ENCODE data around the gene WDR36.

Gene WDR36

GRCh38 chr5:111099058-111099778, 7.1 kb downstream of the WDR36 start:
- no peak for DNase-seq (ENCODE audit: low read depth, low spot score)
- TF ChIP-seq, protein P1, sequence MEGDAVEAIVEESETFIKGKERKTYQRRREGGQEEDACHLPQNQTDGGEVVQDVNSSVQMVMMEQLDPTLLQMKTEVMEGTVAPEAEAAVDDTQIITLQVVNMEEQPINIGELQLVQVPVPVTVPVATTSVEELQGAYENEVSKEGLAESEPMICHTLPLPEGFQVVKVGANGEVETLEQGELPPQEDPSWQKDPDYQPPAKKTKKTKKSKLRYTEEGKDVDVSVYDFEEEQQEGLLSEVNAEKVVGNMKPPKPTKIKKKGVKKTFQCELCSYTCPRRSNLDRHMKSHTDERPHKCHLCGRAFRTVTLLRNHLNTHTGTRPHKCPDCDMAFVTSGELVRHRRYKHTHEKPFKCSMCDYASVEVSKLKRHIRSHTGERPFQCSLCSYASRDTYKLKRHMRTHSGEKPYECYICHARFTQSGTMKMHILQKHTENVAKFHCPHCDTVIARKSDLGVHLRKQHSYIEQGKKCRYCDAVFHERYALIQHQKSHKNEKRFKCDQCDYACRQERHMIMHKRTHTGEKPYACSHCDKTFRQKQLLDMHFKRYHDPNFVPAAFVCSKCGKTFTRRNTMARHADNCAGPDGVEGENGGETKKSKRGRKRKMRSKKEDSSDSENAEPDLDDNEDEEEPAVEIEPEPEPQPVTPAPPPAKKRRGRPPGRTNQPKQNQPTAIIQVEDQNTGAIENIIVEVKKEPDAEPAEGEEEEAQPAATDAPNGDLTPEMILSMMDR (IDR thresholded peaks at IDR 0.05; ENCODE audit: low read depth, low read length) = no peak
- in situ Hi-C loops (cut with HindIII; ENCODE audit: low sequenced_read_pairs) = no loop called here
- no peak overlapping the region for H3K4me3 ChIP-seq (ENCODE audit: low read depth, low read length)

- in situ Hi-C loops (cut with HindIII; ENCODE audit: low sequenced_read_pairs) = no loop called here
Measured at GRCh38 chr5:111106320-111106948, 14.3 kb downstream of the WDR36 start.

DNA sequence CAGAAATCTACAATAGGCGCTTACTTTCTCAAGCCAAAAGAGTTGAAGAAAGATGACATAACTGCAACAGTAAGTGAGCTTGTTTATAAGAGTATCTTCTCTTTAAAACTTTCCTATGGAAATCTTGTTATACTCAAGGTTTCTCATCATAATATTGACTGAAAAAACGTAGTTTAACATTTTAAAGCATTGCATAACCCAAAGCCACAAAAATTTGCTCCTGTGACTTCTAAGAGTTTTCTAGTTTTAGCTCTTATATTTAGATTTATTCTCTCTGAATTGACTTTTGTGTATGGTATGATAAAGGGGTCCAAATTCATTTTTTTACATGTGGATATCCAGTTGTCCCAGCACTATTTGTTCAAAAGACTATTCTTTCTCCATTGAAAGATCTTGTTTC, 15.2 kb downstream of the WDR36 start:
- in situ Hi-C loops (cut with HindIII; ENCODE audit: low sequenced_read_pairs) = no loop called here
- no peak for DNase-seq (ENCODE audit: low read depth, low spot score)
- TF ChIP-seq, protein P1 (IDR thresholded peaks at IDR 0.05; ENCODE audit: low read depth, low read length) = no peak
- H3K4me3 ChIP-seq (ENCODE audit: low read depth, low read length) = no peak overlapping the region

More at GRCh38 chr5:111106320-111106948, 14.3 kb downstream of the WDR36 start:
- no peak overlapping the region for H3K4me3 ChIP-seq (ENCODE audit: low read depth, low read length)
- TF ChIP-seq, protein P1 (IDR thresholded peaks at IDR 0.05; ENCODE audit: low read depth, low read length) = no peak
- DNase-seq (ENCODE audit: low read depth, low spot score) = no peak

- DNase-seq (ENCODE audit: low read depth, low spot score) = no peak
- no peak overlapping the region for H3K4me3 ChIP-seq (ENCODE audit: low read depth, low read length)
- TF ChIP-seq, protein P1 (IDR thresholded peaks at IDR 0.05; ENCODE audit: low read depth, low read length) = no peak
- in situ Hi-C loops (cut with HindIII; ENCODE audit: low sequenced_read_pairs) = no loop called here
Measured at GRCh38 chr5:111111956-111112355, 19.8 kb downstream of the WDR36 start.

- in situ Hi-C loops (cut with HindIII; ENCODE audit: low sequenced_read_pairs) = no loop called here
- TF ChIP-seq, protein P1 (IDR thresholded peaks at IDR 0.05; ENCODE audit: low read depth, low read length) = no peak
- DNase-seq (ENCODE audit: low read depth, low spot score) = no peak
- no peak overlapping the region for H3K4me3 ChIP-seq (ENCODE audit: low read depth, low read length)
Measured at GRCh38 chr5:111113678-111114077, 21.5 kb downstream of the WDR36 start.

DNA sequence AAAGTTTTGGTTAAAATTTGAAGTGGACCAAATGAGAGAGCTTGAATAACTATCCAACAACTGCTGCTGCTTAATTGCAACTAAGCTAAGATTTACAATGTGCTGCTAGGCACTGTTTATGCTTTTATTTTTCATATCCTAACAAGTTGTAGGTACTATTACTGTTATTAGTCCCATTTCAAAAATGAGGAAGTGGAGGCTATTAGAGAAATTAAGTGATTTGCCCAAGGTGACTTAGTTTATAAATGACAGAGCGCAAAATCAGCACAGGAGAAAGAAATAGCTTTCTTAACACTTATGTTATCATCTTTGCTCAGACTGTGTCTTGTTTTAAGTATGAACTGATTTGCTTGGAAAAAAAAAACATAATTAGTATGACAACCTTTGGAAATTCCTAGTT, 23.1 kb downstream of the WDR36 start:
- TF ChIP-seq, protein P1 (IDR thresholded peaks at IDR 0.05; ENCODE audit: low read depth, low read length) = no peak
- DNase-seq (ENCODE audit: low read depth, low spot score) = no peak
- in situ Hi-C loops (cut with HindIII; ENCODE audit: low sequenced_read_pairs) = no loop called here
- H3K4me3 ChIP-seq (ENCODE audit: low read depth, low read length) = no peak overlapping the region
